GM19452 (cell line): Measurements from ENCODE around the gene NASP.

Source experiments
- ATAC-seq: cut with Tn5 transposase; IDR thresholded peaks from one replicate; pipeline ENCODE4 v1.9.1; 2021; ENCODE audit not compliant: unreplicated experiment

NASP gene, protein sequence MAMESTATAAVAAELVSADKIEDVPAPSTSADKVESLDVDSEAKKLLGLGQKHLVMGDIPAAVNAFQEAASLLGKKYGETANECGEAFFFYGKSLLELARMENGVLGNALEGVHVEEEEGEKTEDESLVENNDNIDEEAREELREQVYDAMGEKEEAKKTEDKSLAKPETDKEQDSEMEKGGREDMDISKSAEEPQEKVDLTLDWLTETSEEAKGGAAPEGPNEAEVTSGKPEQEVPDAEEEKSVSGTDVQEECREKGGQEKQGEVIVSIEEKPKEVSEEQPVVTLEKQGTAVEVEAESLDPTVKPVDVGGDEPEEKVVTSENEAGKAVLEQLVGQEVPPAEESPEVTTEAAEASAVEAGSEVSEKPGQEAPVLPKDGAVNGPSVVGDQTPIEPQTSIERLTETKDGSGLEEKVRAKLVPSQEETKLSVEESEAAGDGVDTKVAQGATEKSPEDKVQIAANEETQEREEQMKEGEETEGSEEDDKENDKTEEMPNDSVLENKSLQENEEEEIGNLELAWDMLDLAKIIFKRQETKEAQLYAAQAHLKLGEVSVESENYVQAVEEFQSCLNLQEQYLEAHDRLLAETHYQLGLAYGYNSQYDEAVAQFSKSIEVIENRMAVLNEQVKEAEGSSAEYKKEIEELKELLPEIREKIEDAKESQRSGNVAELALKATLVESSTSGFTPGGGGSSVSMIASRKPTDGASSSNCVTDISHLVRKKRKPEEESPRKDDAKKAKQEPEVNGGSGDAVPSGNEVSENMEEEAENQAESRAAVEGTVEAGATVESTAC

DNA sequence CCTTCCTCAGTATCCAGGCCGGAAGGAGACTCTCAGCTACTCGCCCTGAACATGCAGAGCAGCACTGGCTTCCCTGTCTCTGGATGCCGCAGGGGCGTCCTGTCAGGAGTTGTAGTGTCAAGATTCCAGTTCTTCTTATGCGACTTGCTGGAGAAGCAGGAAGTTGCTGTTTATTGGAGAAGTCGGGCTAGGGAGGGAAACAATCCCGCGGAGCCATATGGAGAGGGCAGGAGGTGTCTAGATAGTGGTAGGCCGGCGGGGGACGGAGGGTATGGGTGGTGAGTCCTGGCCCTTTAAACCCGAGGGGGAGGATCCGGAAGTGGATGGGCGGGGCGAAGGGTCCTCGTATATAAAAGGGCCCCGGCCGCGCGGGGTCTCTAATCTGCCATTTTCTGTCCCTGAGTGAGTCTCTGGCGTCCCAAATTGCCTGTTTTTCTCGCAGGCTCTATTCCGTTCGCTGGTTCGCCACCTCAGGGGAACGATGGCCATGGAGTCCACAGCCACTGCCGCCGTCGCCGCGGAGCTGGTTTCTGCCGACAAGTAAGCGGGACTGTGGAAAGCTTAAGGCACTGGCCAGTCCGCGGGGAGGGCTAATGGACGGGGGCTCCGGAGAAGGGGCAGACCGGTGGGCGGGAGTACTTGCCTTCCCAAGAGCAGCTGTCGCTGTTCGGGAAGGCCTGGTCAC is at the start of gene NASP:
NASP (plus strand) TSS at position 376 of the 685 bp plus-strand sequence; CDS start at position 482, 106 bp downstream.
- ATAC-seq, result peak; percentile 45

DNA sequence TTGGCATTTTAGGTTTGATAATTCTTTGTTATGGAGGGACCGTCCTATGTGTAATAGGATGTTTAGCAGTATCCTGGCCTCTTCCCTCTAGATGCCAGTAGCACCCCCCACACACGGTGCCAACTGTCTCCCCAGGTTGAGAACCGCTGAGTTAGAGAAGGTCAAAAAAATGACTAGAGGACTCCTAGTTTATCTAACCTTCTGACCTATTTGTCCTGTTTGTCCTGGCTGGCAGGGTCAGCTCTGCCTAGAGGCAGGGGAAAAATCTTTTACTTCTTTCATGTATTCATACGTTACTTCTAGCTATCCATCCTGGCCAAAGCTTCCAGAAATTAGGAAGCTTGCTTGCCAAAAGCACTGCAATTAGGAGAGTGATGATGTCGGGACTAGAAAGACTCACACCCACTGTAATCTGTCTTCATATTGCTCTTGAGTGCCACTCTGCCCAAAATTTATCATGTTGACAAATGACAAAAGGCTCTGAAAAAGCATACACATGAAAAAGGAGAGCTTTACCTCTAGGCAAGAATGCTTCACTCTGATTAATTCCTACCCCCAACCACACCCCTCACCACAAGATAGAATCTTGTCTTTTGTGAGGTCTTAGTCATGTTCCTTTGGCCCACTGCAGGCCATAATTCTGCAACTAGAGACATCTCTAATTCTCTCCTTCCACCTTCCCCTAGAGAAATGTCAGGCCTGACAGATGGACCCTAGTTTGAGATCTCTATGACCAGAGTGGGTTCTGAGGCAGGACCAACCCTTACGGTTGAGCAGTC is 47.7 kb upstream of the NASP start:
- no peak for ATAC-seq

DNA sequence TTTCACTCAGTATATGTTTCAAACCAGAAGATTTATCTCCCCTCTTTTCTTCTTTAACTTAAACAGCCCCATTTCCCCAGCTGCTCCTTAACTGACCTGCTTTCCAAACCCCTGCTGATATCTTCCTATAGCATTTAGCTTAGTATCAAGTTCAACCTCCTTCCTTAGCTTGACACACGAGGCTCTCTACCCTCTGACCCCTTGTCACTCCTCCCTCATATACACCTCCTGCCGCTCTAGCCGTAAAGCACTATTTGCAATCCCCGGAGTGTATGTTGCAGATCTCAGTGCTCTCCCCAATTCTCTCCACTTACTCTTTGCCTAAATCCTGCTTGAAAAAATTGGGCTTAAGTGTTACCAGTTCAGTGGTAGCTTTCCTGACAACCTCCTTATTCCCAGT is 47.0 kb upstream of the NASP start:
- ATAC-seq, result no peak

DNA sequence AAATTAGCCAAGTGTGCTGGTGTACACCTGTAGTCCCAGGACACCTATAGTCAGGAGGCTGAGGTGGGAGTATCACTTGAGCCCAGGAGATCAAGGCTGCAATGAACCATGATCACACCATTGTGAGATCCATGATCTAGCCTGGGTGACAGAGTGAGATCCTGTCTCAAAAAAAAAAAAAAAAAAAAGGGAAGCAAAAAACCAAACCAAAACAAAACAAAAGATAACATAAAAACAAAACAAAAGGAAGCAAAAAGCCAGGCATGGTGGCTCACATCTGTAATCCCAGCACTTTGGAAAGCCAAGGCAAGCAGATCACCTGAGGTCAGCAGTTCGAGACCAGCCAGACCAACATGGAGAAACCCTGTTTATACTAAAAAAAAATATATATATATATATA is 42.6 kb upstream of the NASP start:
- no peak for ATAC-seq

DNA sequence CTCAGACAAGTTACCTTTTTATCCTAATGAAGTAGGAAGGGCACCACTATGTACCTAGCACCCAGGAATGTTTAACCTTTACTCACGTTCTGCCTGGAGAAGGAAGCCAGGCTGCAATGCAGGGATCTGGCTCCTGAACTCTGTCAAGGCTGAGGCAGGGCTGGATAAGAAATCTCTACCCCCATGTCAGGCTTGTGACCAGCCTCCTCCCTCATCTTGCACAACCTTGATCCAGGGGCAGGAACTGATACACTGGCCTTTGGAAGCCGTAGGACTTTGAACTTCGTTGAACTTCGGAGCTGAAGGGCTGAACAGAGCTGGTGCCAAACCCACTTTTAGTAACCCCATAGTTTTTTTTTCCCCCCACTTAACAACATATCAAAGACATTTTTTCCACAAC is 41.2 kb upstream of the NASP start:
- ATAC-seq, result no peak

DNA sequence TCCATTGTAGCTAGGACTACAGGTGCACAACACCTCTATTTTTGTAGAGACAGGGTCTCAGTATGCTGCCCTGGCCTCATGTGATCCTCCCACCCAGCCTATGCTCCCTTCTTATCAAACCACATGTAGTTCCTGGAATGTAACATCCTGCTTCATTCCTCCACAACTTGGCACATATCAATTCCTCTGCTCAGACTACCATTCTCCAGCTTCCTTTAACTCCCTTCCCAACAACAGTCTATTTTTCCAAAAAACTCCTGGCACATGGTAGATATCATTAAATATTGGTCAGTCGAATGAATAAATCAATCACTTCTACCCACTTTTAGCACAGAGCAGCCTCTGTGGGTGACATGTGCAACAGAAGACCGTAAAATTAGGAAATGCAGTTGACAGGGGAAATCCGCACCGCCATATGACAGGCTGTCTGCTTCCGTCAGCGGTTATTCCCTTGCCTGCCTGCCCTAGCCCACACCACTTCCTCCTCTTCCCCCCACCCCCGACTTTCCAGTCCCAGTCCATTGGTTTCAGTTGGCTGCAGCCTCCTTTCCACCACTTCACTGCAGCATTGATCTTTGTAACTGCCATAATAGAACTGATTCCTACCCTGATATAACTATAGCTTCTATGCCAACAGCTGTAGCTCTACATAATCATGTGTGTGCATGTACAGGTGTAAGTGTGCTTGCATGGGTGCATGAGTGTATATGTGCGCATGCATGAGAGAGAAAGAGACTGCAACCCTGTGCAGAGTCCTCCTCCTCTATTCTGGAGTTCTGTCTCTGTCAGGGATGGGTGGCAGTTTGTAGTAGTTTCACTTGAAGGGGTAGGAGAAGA is 40.0 kb upstream of the NASP start:
- ATAC-seq, result no peak

DNA sequence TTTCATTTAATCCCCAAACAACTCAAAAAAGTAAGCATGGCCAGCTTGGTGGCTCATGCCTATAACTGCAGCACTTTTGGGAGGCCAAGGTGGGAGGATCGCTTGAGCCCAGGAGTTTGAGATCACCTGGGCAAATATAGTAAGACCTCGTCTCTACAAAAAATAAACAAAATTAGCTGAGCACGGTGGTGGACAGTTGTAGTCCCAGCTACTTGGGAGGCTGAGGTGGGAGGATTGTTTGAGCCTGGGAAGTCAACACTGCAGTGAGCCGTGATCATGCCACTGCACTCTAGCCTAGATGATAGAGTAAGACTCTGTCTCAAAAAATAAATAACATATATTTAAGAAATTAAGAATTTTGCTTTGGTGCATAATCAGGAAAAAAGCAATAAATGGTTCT is 39.3 kb upstream of the NASP start:
- ATAC-seq, result no peak

DNA sequence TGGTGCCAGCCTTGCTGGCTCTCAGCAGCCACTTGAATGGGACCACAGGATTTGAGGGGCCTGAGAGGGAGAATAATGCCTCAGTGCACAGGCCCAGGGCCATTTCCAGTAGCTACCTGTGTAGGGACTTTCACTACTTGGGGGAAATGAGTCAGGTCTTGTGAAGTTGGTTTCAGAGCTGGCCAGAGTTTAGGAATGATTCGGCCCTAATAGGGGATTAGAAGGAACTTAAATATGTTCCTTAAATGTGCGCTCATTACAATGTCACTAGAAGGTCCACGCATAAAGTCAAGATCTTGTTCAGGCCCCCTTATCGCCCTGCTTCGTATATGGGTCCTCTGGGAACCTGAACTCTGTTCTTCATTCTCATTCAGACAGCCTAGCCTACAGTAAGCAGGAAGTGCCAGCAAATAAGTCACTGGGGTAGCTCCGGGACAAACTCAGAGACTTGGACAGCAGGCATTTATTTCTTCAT is 38.8 kb upstream of the NASP start:
- no peak for ATAC-seq

DNA sequence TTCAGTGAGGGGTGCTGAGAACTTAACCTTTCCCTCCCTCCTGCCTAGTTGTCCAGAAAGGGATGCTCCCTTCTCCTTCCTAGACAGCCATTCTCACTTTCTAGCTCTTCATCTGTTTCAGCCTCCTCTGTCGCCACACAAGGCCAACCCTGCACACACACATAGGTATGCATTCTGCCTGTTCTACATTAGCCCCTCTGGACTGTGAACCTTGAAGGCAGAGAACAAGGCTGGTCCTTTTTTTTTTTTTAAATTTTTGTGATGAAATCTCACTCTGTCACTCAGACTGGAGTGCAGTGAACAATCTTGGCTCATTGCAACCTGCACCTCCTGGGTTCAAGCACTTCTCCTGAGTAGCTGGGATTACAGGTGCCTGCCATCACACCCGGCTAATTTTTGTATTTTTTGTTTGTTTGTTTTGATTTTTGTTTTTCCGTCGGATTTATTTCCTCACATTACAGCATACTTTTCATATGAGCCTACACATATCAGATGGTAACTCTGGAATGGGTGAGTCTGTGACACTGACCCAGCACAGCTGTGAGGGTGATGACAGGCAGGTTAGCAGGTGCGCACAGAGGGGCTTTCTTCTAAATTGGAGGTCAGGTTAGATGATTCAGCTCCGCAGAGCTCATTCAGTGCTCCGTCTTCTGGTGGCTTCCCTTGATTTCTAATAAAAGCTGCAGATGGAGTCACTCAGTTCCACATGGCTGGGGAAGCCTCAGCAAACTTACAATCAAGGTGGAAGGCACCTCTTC is 38.1 kb upstream of the NASP start:
- ATAC-seq, result no peak

DNA sequence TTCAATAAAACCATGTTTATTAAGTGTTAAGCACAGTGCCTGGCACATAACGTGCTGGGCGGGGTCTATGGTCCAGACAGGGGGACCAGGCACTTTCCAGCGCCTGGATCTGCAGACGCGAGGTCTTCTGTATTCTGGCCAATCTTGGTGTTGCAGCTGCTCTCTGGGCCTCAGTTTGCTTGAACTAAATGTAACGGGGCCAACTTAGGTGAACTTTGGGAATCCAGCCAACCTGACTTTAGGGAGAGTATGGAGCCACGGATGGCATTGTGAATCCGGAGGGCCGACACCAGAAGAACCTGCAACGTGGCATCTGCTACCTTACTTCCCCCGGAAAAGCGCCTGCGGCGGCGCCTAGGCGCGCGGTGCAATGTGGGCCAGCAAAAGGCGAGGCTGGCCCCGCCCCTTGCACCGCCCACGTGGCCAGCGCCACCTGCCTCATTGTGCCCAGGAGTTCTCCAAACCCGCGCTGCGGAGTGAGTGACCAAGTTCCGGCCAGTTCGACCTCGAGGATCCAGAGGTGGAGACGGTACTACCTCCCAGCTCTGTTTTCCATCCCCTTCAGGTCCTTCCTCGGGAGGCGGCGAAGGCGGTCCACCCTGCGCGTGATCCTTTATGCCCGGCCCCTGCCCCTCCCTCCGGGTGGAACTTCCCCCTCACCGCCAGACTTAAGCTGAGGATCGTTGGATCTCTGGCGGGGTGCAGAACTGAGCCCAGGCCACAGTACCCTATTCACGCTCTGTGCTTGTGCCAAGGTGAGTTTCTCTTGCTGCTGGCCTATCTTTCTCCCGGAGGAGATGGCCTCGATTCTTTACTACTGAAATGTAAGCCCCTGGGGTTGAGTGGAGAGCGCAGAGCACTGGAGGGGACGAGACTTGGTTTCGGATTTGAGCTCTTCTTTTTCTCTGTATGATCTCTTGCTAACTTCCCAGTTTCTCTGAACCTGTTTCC is 33.2 kb upstream of the NASP start, which contains the start of gene AKR1A1:
AKR1A1 (plus strand) TSS at position 426 of the 951 bp plus-strand sequence. CDS start 10,969 bp downstream, outside the sequence.
- ATAC-seq, result peak; percentile 80

DNA sequence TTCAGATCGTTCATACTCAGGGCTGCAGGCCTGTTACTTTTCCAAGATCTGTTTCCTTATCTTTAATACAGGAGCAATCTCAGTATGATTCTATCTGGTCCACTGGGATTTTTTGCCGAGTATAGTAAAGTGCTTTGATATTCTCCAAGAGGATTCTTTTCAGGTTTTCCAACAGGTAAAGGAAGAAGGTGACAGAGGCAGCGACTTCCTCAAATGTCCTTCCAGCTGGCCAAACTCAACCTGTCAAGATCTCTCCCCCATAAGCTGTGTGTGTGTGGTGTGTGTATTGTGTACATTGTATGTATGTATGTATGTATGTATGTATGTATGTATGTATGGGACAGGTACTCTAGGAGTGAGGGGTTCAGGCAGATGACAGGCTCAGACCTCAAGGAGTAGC is 32.2 kb upstream of the NASP start:
- no peak for ATAC-seq

DNA sequence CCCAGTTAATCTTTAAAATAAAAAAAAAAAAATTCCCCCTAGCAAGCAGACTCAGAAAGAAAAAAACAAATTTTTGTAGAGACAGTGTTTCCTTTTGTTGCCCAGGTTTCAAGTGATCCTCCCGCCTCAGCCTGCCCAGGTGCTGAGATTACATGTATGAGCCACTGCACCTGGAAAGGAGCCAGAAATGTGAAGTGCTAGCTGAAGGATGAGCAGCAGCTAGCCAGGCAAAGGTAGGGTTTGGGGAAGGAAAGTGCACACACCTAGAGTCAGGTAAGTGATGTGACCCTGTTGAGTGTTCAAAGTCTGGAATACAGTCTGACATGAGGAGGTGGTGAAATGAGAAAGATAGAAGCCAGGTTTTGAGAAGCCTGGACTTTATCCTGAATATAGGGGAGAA is 31.5 kb upstream of the NASP start:
- no peak for ATAC-seq

DNA sequence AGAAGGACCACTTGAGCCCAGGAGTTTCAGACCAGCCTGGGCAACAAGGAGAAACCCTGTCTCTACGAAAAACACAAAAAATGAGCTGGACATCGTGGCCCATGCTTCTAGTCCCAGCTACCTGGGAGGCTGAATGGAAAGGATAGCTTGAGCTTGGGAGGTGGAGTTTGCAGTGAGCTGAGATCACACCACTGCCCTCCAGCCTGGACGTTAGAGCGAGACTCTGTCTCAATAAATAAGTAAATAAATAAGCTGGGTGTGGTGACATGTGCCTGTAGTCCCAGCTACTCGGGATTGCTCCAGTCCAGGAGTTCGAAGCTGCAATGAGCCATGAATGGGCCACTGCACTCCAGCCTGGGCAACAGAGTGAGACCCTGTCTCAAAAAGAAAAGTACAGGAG is 29.6 kb upstream of the NASP start:
- ATAC-seq, result no peak

DNA sequence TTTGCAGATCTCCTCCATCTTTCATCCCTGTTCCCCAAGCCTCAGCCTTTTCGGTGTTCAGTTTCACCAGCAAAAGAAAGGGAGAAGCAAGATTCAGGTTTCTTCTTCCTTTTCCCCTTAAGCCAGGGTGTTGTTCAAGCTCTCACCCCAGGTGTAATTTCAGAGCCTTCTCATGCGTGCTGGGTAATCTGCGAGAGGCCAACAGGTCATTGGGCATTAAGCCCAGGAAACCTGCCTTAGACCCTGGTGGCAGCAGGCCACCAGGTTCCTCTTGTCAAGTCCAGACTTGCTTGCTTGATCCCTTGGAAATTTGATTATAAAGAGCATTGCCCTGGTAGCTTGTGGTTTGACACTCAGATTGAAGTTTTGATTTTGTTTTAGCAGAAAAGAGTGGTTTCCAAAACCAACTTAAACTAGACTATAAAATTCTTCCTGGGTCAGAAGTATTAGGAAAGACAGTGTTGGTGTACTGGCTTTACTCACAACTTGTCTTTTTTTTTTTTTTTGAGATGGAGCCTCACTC is 26.4 kb upstream of the NASP start:
- no peak for ATAC-seq

DNA sequence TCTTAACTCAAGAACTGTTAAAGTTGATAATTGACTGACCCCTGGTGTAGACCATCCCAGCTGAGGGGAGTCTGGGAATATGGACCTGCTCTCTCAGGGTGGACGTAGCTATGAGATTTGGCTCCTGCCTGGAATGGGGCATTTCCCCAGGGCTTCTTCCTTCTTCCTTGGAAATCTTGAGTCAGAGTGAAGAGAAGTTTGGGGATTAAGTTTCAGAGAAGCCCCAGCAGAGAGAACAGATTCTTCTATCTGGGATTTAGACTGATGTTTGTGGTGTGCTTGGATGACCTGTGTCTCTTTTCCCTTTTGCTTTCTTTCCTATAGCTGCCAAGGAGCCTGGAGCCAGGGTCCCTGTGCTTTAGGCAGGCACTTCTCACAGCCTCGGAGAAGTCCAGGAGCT is 20.0 kb upstream of the NASP start:
- no peak for ATAC-seq

DNA sequence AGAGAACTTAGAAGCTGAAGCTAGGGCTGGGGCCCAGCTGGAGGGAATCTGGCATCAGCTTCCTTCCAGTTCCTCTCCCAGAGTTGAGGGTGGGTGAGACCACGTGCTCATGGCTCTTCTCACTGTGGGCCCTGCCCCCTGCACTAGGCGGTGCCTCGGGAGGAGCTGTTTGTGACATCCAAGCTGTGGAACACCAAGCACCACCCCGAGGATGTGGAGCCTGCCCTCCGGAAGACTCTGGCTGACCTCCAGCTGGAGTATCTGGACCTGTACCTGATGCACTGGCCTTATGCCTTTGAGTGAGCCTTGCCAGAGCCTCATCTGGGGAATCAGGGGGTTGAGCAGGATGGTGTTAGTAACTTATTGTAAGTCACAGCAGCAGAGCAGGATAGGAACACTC is 17.1 kb upstream of the NASP start:
- no peak for ATAC-seq

DNA sequence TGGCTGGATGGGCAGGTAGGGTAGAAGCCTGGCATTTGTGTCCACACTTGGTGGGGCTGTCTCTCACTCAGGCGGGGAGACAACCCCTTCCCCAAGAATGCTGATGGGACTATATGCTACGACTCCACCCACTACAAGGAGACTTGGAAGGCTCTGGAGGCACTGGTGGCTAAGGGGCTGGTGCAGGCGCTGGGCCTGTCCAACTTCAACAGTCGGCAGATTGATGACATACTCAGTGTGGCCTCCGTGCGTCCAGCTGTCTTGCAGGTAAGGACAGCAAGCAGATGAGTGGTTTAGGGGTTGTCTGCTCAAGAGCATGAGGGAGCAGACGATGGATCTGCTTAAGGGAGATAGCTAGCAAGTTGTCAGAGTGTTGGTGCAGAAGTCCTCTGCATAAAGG is 15.9 kb upstream of the NASP start:
- no peak for ATAC-seq

DNA sequence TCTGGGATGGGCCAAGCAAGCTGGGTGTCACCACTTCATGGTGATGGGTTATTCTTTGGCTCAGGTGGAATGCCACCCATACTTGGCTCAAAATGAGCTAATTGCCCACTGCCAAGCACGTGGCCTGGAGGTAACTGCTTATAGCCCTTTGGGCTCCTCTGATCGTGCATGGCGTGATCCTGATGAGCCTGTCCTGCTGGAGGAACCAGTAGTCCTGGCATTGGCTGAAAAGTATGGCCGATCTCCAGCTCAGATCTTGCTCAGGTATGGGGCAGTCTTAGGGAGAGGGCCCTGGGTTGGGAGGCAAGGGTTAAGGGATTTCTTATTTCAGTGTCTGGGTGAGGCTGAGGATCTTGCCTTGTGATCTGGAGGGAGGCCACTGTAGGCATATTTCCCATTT is 15.4 kb upstream of the NASP start:
- ATAC-seq, result no peak
